ENCODE data around the gene MAPT.

The MAPT gene

DNA sequence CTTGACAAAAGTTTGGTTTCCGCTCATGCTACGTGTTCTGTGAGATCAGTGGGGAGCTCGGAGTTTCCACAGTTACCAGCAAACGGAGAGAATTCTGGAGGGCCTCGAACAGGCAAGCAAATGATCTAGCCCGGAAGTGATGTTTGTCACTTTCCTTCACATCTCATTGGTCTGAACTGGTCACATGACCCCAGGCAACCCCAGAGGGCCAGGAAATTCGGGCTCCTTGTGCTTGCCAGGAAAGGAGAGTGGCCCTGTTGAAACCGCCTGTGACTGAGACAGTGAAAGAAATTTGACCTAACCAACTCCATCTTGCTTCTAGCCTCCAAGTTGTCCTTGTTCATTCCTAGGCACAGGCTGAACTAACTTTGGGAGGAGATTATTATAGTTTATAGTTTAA, 26.7 kb upstream of the MAPT start:
- Histone ChIP-seq H3K9me3 (no peaks in the 10 kb centered on the region), H3K27me3 (no peaks in the 10 kb centered on the region), H3K36me3 (no peaks in the 10 kb centered on the region), H3K4me3 (ENCODE audit: low read depth, low read length) (no peak overlapping the region), H3K4me1 (no peaks in the 10 kb centered on the region)
- DNase-seq = no peak
- TF ChIP-seq, protein P1, sequence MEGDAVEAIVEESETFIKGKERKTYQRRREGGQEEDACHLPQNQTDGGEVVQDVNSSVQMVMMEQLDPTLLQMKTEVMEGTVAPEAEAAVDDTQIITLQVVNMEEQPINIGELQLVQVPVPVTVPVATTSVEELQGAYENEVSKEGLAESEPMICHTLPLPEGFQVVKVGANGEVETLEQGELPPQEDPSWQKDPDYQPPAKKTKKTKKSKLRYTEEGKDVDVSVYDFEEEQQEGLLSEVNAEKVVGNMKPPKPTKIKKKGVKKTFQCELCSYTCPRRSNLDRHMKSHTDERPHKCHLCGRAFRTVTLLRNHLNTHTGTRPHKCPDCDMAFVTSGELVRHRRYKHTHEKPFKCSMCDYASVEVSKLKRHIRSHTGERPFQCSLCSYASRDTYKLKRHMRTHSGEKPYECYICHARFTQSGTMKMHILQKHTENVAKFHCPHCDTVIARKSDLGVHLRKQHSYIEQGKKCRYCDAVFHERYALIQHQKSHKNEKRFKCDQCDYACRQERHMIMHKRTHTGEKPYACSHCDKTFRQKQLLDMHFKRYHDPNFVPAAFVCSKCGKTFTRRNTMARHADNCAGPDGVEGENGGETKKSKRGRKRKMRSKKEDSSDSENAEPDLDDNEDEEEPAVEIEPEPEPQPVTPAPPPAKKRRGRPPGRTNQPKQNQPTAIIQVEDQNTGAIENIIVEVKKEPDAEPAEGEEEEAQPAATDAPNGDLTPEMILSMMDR (IDR thresholded peaks at IDR 0.05; ENCODE audit: low read depth, low read length) = no peak

DNA sequence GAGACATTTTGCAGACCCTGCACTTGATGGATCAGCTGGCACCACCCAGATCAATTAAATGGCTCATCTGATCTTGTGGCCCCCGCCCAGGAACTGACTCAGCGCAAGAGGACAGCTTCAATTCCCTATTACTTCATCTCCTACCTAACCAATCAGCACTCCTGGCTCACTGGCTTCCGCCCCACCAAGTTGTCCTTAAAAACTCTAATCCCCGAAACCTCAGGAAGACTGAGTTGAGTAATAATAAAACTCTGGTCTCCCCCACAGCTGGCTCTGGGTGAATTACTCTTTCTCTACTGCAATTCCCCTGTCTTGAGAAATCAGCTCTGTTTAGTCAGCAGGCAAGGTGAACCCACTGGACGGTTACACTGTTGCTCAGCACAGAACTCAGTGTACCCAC, 26.1 kb upstream of the MAPT start:
- DNase-seq = no peak
- no peaks in the 10 kb centered on the region for H3K9me3 ChIP-seq
- H3K27me3 ChIP-seq = no peaks in the 10 kb centered on the region
- TF ChIP-seq, protein P1 (IDR thresholded peaks at IDR 0.05; ENCODE audit: low read depth, low read length) = no peak
- H3K4me3 ChIP-seq (ENCODE audit: low read depth, low read length) = no peak overlapping the region
- no peaks in the 10 kb centered on the region for H3K4me1 ChIP-seq
- H3K36me3 ChIP-seq = no peaks in the 10 kb centered on the region

DNA sequence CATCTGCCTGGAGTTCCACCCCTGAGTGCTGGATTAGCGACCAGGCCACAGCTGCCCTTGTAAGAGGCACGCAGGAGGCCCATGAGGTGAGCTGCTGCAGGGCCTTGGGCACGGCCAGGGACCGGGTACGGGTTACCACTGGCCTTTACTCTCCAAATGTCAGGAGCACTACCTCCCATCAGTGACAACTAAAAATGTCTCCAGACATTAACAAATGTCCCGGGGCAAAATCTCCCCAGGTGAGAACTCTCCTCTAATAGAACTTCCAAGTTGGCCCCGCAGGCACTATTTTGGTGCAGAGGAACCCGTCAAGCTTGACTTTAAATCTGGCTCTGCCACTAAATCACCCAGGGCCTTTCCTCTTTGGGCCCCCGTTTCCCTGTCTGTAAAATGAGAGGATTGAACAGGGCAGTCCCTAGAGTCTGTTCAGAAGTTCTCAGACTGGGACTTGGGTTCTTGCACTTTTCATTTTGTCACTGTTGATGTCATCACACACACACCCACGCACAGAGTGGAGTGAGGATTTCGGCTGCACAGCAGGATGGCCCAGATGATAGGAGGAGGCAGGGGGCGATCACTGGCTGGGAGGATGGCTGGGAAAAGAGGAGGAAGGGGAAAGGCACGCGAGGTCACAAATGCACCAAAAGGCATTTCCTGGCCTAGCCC, 24.5 kb upstream of the MAPT start:
- Histone ChIP-seq H3K4me1 (no peaks in the 10 kb centered on the region), H3K9me3 (no peaks in the 10 kb centered on the region), H3K27me3 (no peaks in the 10 kb centered on the region), H3K4me3 (ENCODE audit: low read depth, low read length) (no peak overlapping the region), H3K36me3 (no peaks in the 10 kb centered on the region)
- DNase-seq = no peak
- TF ChIP-seq, protein P1 (IDR thresholded peaks at IDR 0.05; ENCODE audit: low read depth, low read length) = no peak

DNA sequence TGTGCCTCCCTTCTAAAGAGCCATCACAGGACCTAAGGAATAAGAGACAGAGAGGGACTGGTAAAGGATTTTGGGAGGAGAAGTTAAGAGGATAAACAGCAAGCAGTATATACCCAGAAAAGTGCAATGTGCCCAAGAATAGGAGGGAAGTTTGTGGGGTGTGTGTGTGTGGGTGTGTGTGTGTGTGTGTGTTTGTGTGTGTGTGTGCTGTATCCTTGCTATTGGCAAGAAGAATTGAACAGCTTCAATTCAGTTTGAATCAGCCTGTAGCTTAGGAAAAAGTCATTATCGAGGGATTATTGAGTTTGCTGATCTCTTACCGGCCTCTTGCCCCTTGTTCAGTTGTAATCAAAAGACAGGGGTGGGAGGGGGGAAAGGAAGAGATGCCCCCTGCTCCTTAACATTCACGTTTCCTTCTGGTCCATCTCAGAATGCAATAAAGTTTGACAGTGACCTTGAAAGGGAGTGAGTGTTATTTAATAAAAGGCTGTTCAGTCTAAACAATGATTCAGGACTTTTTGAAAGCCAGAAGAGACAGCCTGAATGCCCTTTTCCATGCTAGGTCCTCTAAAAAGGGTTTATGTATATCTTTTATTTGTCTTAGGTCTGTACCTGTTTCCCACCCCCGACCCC, 23.9 kb upstream of the MAPT start:
- DNase-seq = no peak
- Histone ChIP-seq H3K27me3 (no peaks in the 10 kb centered on the region), H3K4me1 (no peaks in the 10 kb centered on the region), H3K9me3 (no peaks in the 10 kb centered on the region), H3K4me3 (ENCODE audit: low read depth, low read length) (no peak overlapping the region), H3K36me3 (no peaks in the 10 kb centered on the region)
- TF ChIP-seq, protein P1 (IDR thresholded peaks at IDR 0.05; ENCODE audit: low read depth, low read length) = no peak

DNA sequence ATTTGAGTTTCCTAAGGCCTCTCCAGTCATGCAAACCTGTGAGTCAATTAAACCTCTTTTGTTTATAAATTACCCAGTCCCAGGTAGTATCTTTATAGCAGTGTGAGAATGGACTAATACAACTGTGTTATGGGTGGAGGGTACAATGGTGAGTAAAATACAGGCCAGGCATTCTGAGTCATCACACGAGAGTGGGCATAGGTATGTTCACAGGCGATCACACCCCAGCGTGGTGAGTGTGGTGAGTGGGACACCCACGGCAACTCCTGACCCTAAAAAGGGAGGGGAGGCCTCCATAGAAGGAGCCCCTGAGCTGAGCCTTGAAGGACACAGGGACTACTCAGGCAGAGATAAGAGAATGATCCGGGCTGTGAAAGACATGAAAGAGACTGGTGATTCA, 22.6 kb upstream of the MAPT start:
- no peaks in the 10 kb centered on the region for H3K27me3 ChIP-seq
- H3K4me3 ChIP-seq (ENCODE audit: low read depth, low read length) = no peak overlapping the region
- no peaks in the 10 kb centered on the region for H3K9me3 ChIP-seq
- no peaks in the 10 kb centered on the region for H3K4me1 ChIP-seq
- TF ChIP-seq, protein P1 (IDR thresholded peaks at IDR 0.05; ENCODE audit: low read depth, low read length) = no peak
- H3K36me3 ChIP-seq = no peaks in the 10 kb centered on the region
- DNase-seq = no peak

DNA sequence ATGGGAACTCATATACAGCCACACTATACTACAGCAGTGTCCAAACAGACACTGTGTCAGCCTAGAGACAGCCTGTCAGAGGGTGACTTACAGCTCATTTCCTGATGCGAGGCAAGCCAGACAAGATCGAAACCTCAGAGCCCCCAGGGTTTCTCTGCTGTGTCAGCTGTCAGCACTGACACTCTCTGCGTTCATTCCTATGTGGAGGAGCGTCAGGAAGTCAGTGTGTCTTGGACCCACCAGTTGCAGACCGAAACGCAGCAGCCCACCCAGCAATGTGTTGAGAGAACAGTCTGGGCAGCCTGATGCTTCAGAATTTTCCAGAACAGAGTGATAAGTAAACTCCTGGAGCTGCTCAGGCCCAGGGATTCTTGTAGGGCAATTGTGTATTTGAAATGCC, 20.6 kb upstream of the MAPT start:
- Histone ChIP-seq H3K36me3 (no peaks in the 10 kb centered on the region), H3K27me3 (no peaks in the 10 kb centered on the region), H3K4me3 (ENCODE audit: low read depth, low read length) (no peak overlapping the region), H3K9me3 (no peaks in the 10 kb centered on the region), H3K4me1 (no peaks in the 10 kb centered on the region)
- DNase-seq = peak; percentile 42
- TF ChIP-seq, protein P1 (IDR thresholded peaks at IDR 0.05; ENCODE audit: low read depth, low read length) = no peak
